ENCODE results near the gene SYT12.

DNA sequence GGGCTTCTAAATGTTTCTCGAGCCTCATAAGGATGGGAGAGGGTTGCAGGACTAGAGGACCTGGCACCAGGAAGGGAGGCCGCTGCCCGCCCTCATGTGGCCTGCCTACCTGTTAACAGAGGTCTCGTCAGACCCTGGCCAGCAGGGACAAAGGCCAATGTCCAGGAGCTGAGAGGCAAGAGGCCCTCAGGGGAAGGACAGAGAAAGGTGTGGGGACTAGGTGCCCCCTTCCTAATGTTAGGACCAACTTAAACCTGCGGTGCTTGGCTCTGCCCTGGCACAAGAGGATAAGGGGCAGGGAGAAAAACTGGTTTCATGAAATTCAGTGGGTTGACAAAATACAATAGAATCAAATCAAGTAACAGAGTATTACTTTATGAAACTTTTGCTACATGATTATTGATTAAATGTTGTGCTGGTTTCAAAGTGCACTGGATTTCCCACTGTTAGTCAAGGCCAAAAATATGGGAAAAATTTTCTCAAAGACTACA, 20.0 kb upstream of the SYT12 start:
- TF ChIP-seq, protein P1, sequence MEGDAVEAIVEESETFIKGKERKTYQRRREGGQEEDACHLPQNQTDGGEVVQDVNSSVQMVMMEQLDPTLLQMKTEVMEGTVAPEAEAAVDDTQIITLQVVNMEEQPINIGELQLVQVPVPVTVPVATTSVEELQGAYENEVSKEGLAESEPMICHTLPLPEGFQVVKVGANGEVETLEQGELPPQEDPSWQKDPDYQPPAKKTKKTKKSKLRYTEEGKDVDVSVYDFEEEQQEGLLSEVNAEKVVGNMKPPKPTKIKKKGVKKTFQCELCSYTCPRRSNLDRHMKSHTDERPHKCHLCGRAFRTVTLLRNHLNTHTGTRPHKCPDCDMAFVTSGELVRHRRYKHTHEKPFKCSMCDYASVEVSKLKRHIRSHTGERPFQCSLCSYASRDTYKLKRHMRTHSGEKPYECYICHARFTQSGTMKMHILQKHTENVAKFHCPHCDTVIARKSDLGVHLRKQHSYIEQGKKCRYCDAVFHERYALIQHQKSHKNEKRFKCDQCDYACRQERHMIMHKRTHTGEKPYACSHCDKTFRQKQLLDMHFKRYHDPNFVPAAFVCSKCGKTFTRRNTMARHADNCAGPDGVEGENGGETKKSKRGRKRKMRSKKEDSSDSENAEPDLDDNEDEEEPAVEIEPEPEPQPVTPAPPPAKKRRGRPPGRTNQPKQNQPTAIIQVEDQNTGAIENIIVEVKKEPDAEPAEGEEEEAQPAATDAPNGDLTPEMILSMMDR (IDR thresholded peaks at IDR 0.05; ENCODE audit: low read depth, low read length, poor library complexity, severe bottlenecking) = no peak
- no peak for TF ChIP-seq EZH2phosphoT487 (IDR thresholded peaks at IDR 0.05; ENCODE audit: borderline replicate concordance, low read length)
